Omental fat pad (tissue), 4 donors: ENCODE data around the gene SRSF3. TPM values are rescaled to one million over a fixed set of nuclear protein-coding genes. Genes with fewer than 3 reads are reported as not detected.
"Not testable (repeated sequence)": the region's sequence is repeated elsewhere in the genome, so short reads cannot be mapped to it uniquely, and the experiment has no call there.

Experiments used
- ATAC-seq: fragments of 150-250 bp; one replicate; pipeline ENCODE4 v1.9.1; 2016; ENCODE audit warnings: mild to moderate bottlenecking, moderate library complexity; ENCODE audit not compliant: low FRiP score
- DNase-seq: peaks from one replicate; pipeline ENCODE4 v3.0.0-alpha.2; 2019; ENCODE audit warnings: low spot score
- total RNA-seq, 4 donors: library from RNA; depleted of rRNA; stranded (reverse); fragments of >200 nt; gene quantifications; one replicate each; pipeline ENCODE4 v1.1.0, GENCODE V29; 2016
- TF ChIP-seq, protein P1 (sequence below), 3 donors: fragments of 450-650 bp; IDR thresholded peaks; one replicate each; pipeline ENCODE4 v1.5.1; 2016 to 2017; ENCODE audit warnings: antibody characterized with exemption in 3 of 3, mild to moderate bottlenecking in 3 of 3, moderate library complexity in 2 of 3

SRSF3 gene
- total RNA-seq, 4 donors from 2014 or later, result 162 to 260 (median 189) TPM

DNA sequence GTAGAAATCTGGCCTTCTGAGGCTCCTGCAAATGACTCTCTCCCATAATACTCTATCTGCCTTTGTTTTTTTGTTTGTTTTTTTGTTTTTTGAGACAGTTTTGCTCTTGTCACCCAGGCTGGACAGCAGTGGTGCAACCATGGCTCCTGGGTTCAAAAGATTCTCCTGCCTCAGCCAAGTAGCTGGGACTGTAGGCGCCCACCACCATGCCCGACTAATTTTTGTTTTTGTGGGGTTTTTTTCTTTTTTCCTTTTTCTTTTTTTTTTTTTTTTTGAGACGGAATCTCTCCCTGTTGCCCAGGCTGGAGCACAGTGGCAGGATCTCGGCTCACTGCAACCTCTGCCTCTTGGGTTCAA, 30.3 kb upstream of the SRSF3 start:
- no peak for DNase-seq
- no peak for ATAC-seq
- TF ChIP-seq, protein P1, sequence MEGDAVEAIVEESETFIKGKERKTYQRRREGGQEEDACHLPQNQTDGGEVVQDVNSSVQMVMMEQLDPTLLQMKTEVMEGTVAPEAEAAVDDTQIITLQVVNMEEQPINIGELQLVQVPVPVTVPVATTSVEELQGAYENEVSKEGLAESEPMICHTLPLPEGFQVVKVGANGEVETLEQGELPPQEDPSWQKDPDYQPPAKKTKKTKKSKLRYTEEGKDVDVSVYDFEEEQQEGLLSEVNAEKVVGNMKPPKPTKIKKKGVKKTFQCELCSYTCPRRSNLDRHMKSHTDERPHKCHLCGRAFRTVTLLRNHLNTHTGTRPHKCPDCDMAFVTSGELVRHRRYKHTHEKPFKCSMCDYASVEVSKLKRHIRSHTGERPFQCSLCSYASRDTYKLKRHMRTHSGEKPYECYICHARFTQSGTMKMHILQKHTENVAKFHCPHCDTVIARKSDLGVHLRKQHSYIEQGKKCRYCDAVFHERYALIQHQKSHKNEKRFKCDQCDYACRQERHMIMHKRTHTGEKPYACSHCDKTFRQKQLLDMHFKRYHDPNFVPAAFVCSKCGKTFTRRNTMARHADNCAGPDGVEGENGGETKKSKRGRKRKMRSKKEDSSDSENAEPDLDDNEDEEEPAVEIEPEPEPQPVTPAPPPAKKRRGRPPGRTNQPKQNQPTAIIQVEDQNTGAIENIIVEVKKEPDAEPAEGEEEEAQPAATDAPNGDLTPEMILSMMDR (IDR thresholded peaks at IDR 0.05), result no peak

DNA sequence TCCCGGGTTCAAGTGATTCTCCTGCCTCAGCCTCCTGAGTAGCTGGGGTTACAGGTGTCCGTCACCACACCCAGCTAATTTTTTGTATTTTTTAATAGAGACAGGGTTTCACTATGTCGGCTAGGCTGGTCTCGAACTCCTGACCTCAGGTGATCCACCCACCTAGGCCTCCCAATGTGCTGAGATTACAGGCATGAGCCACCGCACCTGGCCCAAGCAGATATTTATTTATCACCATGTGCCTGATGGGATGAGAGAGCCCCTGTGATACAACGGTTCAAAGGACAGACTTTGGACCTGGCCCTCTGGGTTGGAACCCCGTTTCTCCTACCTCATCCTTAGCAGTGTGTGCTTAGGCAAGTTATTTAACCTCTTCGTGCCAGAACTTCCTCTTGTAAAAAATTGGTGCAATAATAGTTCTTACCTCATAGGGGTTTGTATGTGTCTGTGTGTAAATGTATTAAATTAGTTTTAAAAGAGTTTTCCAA, 27.7 kb upstream of the SRSF3 start:
- TF ChIP-seq, protein P1 (IDR thresholded peaks at IDR 0.05), result no peak

DNA sequence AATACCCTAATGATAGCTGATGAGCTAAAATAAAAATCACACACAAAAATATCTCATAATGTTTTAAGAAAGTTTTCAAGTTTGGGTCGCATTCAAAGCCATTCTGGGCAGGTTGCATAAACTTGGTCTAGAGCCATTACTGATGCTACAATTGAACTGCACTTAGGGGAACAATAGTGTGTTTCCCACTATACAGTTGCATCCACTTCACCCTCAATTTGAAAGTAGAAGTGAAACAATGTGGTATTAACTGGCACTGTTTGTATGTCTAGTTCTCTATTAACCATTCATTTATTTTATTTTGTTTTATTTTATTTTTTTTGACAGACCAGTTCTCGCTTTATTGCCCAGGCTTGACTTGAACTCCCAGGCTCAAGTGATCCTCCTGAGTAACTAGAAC, 23.9 kb upstream of the SRSF3 start:
- ATAC-seq (no peak), DNase-seq (no peak)
- TF ChIP-seq, protein P1 (IDR thresholded peaks at IDR 0.05), result no peak

More for the DNA sequence above, 27.7 kb upstream of the SRSF3 start:
- no peak for DNase-seq
- no peak for ATAC-seq

DNA sequence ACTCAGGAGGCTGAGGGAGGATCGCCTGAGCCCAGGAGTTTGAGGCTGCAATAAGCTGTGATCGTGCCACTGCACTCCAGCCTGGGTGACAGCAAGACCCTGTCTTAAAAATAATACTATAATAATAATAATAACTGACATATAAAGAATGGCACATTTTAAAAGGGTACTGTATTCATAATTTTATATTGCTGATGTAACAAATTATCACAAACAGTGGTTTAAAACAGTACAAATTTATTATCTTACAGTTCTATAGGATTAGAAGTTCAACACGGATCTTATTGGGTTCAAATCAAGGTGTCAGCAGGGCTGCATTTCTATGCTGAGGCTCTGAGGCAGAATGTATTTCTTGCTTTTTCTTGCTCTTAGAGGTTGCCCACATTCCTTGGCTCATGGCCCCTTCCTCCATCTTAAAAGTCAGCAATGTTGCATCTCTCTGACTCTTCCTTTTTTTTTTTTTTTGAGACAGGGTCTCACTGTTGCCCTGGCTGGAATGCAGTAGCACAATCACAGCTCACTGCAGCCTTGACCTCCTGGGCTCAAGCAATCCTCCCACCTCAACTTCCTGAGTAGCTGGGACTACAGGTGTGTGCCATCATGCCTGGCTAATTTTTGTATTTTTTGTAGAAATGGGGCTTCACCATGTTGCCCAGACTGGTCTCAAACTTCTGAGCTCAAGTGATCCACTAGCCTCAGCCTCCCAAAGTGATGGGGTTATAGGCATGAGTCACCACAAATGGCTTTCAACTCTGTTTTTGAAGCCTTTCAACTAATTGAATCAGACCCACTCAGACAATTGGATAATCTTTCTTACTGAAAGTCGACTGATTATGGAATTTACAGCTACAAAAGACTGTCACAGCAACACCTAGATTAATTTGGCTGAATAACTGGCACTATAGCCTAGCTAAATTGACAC, 22.8 kb upstream of the SRSF3 start:
- ATAC-seq (no peak), DNase-seq (no peak)
- TF ChIP-seq, protein P1 (IDR thresholded peaks at IDR 0.05), result no peak

DNA sequence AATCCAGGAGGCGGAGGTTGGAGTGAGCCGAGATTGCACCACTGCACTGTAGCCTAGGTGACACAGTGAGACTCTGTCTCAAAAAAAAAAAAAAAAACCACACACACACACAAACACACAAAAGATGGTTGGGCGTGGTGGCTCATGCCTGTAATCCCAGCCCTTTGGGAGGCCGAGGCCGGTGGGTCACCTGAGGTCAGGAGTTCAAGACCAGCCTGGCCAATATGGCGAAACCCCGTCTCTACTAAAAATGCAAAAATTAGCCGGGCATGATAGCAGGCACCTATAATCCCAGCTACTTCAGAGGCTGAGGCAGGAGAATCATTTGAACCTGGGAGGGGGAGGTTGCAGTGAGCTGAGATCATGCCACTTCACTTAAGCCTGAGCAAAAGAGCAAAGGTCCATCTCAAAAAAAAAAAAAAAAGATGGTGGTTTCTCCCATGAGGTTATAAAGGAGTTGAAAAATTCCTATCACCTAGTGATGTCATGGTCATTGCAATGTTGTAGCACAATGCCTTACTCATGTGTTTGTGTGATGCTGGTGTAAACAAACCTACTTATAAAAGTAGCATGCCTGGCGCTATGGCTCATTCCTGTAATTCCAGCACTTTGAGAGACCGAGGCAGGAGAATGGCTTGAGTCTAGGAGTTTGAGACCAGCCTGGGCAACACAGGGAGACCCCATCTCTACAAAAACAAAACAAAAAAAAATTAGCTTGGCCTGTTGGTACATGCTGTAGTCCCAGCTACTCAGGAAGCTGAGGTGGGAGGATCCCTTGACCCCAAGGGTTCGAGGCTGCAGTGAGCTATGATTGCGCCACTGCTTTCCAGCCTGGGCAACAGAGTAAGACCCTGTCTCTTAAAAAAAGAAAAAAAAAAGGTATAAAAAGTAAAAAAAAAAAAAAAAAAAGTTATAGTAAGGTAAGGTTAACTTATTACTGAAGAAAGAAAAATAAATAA, 21.5 kb upstream of the SRSF3 start:
- not testable (repeated sequence) for ATAC-seq, DNase-seq

DNA sequence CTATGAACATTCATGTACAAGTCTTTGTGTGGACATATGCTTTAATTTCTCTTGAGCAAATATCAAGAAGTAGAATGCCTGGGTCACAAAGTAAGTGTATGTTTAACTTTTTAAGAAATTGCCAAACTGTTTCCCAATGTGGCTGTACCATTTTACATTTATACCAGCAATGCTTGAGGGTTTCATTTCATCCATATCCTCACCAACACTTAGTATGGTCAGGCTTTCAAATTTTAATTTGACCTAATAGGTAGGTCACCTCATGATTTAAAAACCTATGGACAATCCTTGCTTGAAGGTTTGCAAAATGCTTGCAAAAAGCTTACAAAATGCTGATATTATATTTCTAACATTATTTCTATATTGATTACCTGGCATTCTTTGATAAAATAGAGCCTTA, 19.5 kb upstream of the SRSF3 start:
- DNase-seq (no peak), ATAC-seq (no peak)
- TF ChIP-seq, protein P1 (IDR thresholded peaks at IDR 0.05), result no peak

DNA sequence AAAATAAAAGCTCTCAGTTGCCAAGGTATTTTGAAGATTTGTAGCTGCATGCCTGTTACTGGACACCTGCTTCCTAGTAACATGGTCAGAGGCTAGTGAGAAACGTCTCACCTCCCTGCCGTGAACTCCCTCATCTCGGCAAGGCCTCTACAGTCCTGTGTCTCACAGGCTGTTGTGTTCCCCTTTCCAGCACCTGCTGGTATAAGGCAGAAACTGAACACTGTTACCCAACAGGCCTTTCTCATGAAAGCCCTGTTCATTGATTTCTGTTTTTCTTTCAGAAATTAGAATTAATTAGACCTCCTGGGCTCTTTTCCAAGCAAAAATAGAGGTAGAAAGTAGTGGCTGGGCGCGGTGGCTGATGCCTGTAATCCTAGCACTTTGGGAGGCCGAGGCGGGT, 17.6 kb upstream of the SRSF3 start:
- DNase-seq (no peak), ATAC-seq (no peak)
- TF ChIP-seq, protein P1 (IDR thresholded peaks at IDR 0.05), result no peak
